NCI-H2081 (cell line): ENCODE results near the gene COL8A1.

Source experiments
- DNase-seq, 2 experiments: peaks; one replicate each; lab custom pipeline; 2025; lab: John Stamatoyannopoulos, UW

Gene COL8A1

GRCh38 chr3:99674086-99674789, 35.8 kb downstream of the COL8A1 start:
- no peak for DNase-seq

DNA sequence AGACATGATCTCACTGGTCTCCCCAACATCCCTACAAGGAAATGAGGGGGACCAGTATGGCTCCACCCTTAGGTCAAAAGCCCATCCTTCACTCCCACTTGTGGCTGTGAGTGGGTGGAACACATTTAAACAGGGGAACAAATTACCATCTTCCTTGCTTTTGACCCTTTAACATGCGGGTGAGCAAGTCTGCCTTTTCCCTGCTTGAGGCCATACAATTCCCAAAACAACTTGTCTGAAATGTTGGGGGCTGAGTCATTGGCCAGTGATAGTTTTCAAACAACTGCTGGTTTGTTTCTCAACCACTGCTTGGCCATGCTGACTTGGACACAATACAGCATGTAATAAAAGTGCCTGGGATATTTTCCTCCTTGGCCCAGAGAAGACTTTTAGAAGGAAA, 39.6 kb downstream of the COL8A1 start:
- no peak for DNase-seq

DNA sequence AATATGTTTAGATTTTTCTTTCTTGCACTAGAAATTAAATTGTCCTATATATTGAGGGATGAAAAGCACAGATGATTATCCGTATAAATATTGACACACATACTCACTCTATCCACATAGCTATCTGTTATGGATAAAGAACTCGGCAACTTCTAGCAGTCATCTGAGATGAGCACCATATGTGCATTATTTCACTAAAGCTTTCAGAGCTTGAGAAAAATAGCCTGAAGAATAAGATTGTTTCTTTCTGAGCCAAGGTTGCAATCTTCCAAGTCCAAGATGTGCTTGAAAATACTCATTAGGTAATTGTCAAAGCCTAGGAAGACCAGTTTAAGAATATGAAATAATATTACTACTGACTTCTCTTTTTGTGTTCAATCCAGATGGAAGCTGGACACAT, 40.5 kb downstream of the COL8A1 start:
- no peak for DNase-seq

DNA sequence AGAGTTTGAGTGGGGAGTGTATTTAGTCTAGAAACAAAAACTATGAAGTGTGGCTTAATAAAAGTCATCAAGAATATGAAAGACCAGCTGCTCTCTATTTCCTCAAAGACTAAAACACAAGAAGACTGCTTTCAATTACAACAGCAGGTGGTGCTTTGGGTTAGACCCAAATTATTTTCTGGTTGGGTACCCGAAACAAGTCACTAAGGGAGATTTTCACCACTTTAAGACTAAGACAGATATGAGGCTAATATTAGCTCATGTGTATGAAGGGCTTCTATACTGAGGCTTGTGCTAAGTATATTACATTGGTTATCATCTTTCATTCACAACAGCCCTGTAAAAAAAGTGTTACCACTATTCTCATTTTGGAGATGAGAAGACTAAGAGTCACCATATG, 43.1 kb downstream of the COL8A1 start:
- DNase-seq, result no peak

DNA sequence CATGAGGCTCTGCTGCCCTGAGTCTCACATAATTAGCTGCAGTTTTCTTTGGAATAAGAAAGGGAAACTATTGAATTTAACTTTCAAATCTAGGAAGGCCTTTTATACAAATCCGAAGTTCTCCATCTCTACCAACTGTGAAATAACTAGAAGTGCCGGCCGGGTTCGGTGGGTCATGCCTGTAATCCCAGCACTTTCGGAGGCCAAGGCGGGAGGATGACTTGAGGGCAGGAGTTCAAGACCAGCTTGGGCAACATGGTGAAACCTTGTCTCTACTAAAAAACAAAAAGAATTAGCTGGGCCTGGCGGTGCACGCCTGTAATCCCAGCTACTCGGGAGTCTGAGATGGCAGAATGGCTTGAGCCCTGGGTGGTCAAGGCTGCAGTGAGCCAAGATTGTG, 43.6 kb downstream of the COL8A1 start:
- DNase-seq, result no peak

DNA sequence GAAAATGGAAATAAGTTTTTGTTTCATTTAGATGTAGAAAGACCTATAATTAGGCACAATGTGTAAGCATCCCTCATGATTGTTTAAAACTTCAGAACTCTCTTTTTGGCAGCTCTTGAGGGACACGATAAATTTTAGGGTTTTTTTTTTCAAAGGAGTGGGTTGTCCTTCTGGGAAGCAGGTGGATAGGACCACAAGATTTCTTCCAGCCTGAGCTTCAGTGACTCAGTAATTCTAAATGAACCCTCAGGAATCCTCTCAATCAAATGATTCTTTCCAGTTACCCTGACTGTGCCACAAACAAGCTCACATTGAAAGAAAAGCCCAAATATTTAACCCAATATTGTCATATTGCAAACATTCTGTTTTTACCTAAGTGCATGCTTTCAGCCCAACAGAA, 45.1 kb downstream of the COL8A1 start:
- no peak for DNase-seq

GRCh38 chr3:99683876-99684275, 45.5 kb downstream of the COL8A1 start:
- no peak for DNase-seq

GRCh38 chr3:99684644-99685043, 46.2 kb downstream of the COL8A1 start:
- DNase-seq, result no peak

DNA sequence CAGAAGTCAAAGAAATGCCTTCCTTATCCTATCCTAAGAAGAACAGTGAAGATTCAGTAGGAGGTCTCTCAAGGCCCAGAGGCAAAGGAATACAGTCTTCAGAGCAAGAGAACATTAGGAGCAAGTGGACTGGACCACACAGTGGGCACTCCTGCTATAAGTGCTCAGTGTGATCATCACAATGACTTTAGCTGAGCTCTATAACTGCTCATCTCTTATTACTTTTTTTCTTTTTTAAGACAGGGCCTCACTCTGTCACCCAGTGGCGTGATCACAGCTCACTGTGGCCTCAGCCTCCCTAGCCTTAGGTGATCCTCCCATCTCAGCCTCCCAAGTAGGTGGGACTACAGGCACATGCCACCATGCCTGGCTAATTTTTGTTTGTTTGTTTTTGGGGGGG, 48.1 kb downstream of the COL8A1 start:
- DNase-seq, result no peak

- DNase-seq, result peak; percentile 15 to 32
Observed at GRCh38 chr3:99686955-99687612, 48.7 kb downstream of the COL8A1 start.

- no peak for DNase-seq
Observed at GRCh38 chr3:99690761-99691369, 52.5 kb downstream of the COL8A1 start.

GRCh38 chr3:99693636-99694035, 55.2 kb downstream of the COL8A1 start:
- no peak for DNase-seq

DNA sequence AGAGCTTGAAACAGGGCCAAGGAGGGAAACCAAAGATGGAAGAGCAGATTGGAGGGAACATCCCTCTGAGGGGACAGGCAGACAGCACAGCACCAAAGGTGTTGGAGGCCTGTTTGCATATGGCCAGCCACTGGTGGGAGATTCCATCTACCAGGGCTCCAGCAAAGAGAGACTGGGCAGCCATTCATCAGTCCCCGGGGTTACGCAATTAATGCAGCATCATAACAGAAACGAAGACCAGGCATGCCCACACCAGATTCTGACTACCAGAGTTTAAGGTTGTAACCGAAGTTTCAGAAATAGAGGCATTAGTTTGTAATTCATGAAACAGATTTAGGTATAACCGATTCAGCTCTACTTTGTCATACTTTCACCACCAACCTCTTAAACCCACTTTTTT, 58.1 kb downstream of the COL8A1 start:
- no peak for DNase-seq

DNA sequence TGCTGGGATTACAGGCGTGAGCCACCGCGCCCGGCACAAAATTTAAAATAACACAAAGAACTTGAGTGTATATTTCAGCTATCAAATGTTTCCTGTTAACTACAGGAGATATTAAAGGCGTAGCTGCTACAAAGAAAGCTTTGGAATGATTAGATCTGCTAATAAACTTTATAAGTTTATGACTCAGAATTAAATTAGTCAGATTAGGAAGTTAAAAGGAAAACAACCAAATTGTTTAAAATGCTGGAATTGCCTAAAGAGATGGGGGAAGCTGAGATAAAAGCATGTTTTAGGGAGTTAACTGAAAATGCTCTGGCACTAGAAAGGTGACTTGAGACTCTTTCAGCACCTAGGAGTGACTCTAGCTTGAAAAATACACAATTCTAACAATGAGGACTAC, 58.9 kb downstream of the COL8A1 start:
- DNase-seq, result no peak

DNA sequence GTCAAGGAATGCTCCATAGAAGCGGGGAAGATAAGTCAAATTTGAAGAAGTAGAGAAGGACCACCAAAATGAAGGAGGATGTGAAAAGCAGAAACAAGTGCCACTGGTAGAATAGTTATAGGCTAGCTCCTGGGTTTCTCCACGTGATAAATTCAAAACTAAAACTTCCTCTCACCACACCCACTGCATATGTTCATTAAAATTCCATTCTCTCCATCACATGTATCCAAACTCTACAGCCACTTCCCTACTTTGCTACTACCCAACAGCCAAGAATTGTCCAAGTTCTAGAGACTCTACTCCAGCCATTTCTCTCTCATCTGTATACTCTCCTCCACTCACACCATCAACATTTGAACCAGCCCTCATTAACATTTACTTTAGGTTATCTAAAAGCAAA, 60.5 kb downstream of the COL8A1 start:
- no peak for DNase-seq

DNA sequence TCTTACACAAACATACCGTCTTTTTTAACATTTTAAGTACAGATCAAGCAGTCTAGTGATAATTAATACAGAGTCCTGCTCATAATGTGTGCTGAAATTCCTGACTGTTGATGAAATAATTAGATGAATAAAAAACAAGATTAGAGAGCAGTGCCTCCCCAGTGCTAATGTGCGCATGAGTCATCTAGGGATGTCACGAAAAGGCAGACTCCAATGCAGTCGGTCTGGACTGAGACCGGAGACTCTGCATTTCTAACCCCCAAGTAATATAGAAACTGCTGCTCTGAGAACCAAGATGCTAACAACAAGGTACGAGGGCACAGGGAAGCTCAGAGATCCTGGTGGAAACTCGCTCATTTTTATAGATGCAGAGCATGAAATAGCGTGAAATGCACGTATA, 61.4 kb downstream of the COL8A1 start:
- no peak for DNase-seq

DNA sequence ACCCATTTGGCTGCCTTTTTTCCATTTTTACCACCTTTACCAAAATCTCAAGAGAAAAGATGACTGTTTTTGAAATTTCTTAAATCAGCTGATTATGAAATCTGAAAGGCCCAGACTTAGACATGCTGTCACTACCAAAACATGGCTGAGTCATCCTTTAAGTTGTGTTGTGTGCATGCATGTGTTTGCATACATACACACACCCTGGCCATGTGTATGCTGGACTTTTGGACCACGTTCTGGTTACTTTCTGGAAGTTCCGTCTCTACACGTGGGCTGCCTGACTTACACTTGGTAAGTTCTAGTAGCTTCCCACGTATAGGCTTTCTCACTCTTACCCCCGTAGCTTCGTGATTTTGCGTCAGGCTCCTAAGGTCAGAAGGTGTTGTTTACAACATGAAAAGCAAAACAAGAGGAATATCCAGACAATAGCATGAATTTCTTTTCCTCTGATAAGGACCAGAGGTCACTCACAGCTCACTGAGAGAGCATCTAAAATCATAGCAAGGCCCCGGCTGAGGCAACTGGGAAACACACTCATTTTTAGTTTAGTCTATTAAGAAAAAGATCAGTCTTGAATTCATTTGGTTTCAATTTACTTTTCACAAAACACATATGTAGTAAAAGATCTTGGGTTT, 62.4 kb downstream of the COL8A1 start:
- no peak for DNase-seq

GRCh38 chr3:99702953-99703943, 64.9 kb downstream of the COL8A1 start:
- DNase-seq, result no peak

- no peak for DNase-seq
Observed at GRCh38 chr3:99704417-99704816, 66.0 kb downstream of the COL8A1 start.

GRCh38 chr3:99706410-99706809, 68.0 kb downstream of the COL8A1 start:
- no peak for DNase-seq

DNA sequence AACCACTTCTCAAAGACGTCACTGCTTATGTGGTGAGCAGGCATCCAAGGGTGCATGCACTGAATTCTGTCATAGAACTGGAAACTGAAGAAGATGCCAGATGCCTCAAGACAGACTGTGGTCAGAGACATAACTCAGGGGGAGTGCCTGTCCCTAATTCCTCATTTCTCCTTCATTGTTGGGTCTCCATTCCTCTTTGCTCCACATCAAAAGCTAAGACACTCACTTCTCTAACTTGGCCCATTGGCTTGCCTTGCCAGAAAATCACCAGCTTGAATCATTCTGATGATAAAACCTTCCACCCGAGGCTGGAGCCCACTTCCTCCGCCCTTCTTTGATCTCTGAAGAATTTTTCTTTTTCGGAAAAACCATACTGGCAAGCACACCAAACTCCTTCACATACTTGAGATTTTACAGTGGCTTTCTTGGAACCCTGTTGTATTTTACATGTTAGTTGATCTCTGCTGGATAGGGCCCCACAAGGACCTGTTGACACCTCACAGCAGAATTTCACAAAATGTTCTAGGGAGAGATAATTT, 69.9 kb downstream of the COL8A1 start:
- DNase-seq, result no peak

DNA sequence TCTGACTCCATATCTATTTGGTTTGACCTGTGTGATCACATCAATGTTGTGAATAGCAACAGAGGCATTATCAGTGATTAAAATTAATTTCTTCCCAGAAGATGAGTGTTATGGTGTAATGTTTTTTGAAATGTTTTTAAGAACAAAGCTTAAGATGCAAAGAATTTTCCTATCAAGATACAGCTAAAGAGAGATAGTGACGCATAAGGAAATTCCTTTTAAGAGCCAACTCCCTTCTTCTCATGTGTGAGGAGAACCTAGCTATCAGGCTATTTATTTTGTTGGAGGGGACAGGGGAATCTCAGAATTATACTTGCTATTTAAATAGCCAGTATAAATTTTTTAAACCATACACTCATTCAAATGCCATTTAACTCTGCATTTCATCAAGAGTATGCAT, 71.3 kb downstream of the COL8A1 start:
- DNase-seq, result no peak
